SKM-1 (cell line): ENCODE data around the gene SNX15.

Experiments
- DNase-seq: peaks from one replicate; lab custom pipeline; 2025; ENCODE audit not compliant: unreplicated experiment; lab: John Stamatoyannopoulos, UW

SNX15 gene

GRCh38 chr11:65083134-65083833 is 56.0 kb downstream of the SNX15 start:
- DNase-seq, result no peak

GRCh38 chr11:65083834-65084597 is 56.8 kb downstream of the SNX15 start, which contains the start of the genes CDCA5 and ZFPL1:
CDCA5 (minus strand) TSS chr11:65084040; CDS start chr11:65083978, 62 bp downstream.
ZFPL1 (plus strand) TSS chr11:65084222; CDS start chr11:65084699, 477 bp downstream.
- DNase-seq, result peak; percentile 94

GRCh38 chr11:65084598-65085375 is 57.5 kb downstream of the SNX15 start:
- DNase-seq, result no peak

GRCh38 chr11:65085446-65085845 is 58.2 kb downstream of the SNX15 start:
- no peak for DNase-seq

- DNase-seq, result no peak
Measured at GRCh38 chr11:65086809-65087208, 59.6 kb downstream of the SNX15 start.

GRCh38 chr11:65087216-65087615 is 60.0 kb downstream of the SNX15 start:
- DNase-seq, result no peak

- no peak for DNase-seq
Measured at GRCh38 chr11:65087827-65088226, 60.6 kb downstream of the SNX15 start.

- no peak for DNase-seq
Measured at GRCh38 chr11:65089621-65090020, 62.4 kb downstream of the SNX15 start.
